Fibroblast of skin of right biceps (primary cell): ENCODE data around the gene NRG2.

ENCODE experiments used
- DNase-seq: peaks from one replicate; pipeline ENCODE4 v3.0.0-alpha.2; 2013

Gene NRG2

GRCh38 chr5:139831624-139832023 lies 211.5 kb downstream of the NRG2 start:
- DNase-seq, result no peak

- no peak for DNase-seq
These were observed 213.6 kb downstream of the NRG2 start for GRCh38 chr5:139829471-139829870.

DNA sequence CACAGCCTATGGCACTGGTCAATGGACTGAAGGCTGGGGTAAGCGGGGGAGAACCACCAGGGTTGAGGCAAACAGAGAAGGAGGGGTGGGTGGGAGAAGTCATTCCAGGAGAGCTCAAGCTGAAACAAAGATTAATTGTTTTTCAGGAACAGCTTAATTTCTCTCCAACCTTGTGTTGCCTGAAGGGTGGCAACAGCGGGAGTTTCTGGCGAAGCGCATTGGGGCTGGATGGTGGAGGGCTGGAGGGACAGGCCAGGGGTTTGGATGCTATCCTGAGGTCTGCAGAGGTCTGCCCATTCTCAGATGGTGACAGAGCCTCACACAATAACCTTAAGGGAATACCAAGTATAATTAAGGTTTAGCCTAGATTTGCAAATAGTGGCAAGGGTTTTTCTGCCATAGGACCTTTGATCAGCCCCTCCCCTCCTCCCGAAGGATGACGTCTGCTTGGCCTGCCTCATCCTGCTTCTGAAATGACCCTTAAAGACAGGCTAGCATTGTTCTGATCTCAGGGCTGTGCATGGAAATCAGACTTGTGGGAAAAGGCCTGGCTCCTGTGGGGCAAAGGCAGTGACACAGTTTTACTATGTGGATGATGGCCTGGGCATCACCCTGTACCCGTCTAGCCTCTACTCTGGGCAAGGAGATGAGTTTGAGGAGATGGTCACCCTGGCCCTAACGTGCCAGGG lies 214.7 kb downstream of the NRG2 start:
- no peak for DNase-seq

- no peak for DNase-seq
These were observed 217.4 kb downstream of the NRG2 start for GRCh38 chr5:139825690-139826089.

- DNase-seq, result no peak
These were observed 219.2 kb downstream of the NRG2 start for GRCh38 chr5:139823757-139824355.

- no peak for DNase-seq
These were observed 220.3 kb downstream of the NRG2 start for GRCh38 chr5:139822553-139823425.

DNA sequence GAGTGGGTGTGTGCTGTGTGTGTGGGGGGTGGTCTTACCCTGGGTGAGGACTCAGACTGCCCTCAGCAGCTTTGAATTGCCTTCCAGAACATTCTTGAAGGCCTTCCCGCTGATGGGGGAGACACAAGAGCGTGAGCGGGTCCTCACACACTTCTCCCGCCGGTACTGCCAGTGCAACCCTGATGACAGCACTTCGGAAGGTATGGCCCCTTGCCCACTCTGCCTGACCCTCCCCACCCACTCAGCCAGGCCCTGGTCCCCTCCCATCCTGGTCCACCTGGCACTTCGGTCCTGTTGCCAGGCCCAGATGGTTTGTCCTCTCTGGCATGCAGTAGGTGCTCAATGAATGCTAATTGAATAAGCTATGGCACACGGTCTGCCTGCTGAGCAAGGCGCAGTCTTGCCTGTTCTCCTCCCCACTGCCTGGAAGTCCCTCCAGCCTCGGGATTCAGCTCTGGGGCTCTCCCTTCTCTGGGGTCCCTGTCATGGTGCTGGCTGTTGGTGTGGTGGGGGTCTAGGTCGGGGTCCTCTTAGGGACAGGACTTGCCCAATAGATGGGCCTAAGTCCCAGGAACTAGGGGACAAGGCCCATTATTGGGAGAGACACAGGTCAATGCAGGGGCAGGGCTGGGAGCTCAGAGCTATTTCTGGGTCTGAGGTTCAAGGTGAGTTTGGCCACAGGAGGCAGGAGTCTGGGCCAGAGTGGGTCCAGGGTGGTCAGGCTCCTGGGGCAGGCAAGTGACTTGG lies 221.1 kb downstream of the NRG2 start:
- DNase-seq, result no peak

GRCh38 chr5:139820606-139821005 lies 222.5 kb downstream of the NRG2 start:
- DNase-seq, result no peak

- no peak for DNase-seq
These were observed 223.0 kb downstream of the NRG2 start for GRCh38 chr5:139820130-139820529.

GRCh38 chr5:139817970-139818369 lies 225.1 kb downstream of the NRG2 start:
- DNase-seq, result no peak

GRCh38 chr5:139817362-139817761 lies 225.7 kb downstream of the NRG2 start:
- DNase-seq, result no peak

- no peak for DNase-seq
These were observed 226.5 kb downstream of the NRG2 start for GRCh38 chr5:139816566-139816965.

DNA sequence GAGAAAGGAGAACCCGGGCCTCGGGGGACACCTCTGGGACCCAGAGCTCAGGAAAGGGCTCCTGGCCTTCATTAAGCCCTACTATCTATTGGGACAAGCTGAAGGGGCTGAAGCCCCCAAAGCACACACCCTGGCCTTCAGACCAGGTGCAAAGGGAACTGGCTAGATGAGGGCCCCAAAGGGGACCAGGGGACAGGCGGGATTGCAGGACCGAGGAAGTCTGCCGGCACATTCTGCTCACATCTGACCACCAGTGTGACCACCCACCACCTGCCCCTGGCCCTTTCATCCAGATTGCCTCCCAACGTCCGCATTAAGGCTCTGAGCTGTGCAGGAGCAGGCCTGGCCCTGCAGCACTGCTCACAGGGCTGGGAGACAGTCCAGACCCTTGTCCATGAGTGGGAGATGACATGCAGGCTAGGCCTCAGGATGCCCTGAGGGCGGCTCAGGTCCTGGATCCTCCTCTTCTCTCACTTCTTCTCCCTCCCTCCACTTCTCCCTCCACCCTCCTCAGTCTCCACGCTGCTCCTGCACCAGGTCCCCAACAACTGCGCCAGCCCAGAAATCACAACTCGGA lies 228.3 kb downstream of the NRG2 start:
- no peak for DNase-seq

DNA sequence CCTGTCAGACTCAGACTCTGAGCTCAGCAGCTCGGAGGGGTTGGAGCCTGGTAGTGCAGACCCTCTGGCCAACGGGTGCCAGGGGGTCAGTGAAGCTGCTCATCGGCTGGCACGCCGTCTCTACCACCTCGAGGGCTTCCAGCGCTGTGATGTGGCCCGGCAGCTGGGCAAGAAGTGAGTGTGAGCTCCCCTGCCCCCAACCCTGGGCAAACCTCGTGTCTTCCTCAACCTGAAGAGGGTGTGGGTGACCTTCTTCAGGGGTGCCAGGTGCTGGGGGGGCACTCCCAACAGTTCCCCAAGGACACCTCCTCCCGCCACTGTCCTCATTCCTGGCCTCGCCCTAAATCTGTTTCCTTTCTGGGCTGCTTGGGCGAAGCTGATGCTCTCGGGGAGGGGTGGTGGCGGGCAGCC lies 228.9 kb downstream of the NRG2 start:
- DNase-seq, result no peak

DNA sequence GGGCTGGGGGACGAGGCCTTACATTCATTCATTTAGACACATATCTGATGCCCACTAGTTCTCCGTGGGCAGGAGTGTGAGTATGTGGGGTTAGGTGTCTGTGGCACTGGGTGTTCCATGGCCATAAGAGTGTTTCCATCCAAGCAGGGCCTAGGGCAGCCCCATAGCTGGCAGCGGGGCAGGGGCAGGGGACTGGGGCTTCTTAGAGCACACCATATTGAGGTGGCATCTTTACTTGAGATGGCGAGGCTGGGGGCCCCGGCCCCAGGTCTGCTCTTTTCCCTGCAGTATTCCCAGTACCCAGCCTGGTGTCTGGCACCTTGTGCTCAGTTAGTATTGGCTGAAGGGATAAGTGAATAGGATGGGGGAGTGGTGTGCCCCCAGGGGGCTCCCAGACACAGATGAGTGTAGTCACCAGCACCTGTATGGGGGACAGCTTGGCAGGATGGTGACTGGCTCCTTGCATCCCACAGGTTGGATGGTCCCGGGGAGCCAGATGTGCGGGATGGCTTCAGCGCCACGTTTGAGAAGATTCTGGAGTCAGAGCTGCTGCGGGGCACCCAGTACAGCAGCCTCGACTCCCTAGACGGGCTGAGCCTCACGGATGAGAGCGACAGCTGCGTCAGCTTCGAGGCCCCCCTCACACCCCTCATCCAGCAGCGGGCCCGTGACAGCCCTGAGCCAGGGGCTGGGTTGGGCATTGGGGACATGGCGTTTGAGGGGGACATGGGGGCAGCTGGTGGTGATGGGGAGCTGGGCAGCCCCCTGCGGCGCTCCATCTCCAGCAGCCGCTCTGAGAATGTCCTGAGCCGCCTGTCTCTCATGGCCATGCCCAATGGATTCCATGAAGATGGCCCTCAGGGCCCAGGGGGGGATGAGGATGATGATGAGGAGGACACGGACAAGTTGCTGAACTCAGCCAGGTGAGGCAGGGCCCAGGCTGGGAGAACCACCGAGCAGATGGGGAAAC lies 230.0 kb downstream of the NRG2 start:
- no peak for DNase-seq

- no peak for DNase-seq
These were observed 230.8 kb downstream of the NRG2 start for GRCh38 chr5:139812323-139812722.

GRCh38 chr5:139811274-139811607 lies 231.9 kb downstream of the NRG2 start:
- no peak for DNase-seq

DNA sequence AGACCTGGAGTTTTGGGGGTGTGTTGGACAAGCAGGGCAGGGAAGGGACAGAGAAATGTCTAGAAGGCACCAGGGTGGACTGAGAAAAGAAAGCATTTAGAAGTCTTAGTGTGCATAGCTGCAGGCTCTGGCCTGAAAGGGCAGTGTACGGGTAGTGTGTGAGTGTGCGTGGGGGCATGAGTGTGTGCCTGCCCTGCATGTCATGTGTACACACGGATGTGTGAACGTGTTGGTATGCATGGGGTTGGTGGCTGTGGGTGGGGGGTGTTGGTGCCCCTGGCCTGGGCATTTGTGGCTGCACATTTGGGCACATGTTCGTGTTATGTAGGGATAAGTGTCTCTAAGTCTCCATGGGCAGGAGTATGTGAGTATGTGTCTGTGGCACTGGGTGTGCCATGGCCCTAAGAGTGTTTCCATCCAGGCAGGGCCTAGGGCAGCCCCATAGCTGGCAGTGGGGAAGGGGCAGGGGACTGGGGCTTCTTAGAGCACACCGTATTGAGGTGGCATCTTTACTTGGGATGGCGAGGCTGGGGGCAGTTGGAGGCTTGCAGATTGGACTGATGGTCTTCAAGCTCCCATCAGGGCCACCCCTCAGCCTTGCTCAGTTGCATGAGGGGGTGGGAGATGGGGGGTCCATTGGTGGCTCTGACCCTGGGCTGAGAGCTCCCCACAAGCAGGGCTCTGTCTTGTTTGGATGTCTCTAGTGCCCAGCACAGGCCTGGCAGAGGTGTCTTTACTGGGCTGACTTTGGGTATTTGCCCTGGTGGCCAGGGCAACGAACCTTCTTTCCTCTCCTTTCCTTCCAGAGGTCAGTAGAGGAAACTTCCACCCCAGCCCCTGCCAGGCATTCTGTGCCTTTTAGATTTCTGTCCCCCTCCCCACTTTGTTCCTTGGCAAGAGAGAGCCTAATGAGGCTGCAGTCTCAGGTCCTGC lies 232.5 kb downstream of the NRG2 start:
- no peak for DNase-seq

GRCh38 chr5:139809331-139809810 lies 233.7 kb downstream of the NRG2 start:
- DNase-seq, result no peak
